Suprapubic skin (tissue), 3 donors: ENCODE data around the gene C2CD4B.

Source experiments
- CTCF ChIP-seq, 2 donors: fragments of 200-600 bp in 1 of 2; fragments of 450-650 bp in 1 of 2; sonication (generic) in 1 of 2; IDR thresholded peaks; one replicate each; pipeline ENCODE4 v1.5.1; 2016 to 2019; ENCODE audit warnings: antibody characterized with exemption in 2 of 2, mild to moderate bottlenecking in 1 of 2, moderate library complexity in 1 of 2
- POLR2A ChIP-seq, 2 donors: fragments of 450-650 bp; IDR thresholded peaks; one replicate each; pipeline ENCODE4 v1.6.1; 2017; ENCODE audit warnings: antibody characterized with exemption in 2 of 2, mild to moderate bottlenecking in 2 of 2, moderate library complexity in 2 of 2

- no peak for TF ChIP-seq CTCF (IDR thresholded peaks at IDR 0.05)
- TF ChIP-seq POLR2A (IDR thresholded peaks at IDR 0.05), result no peak
Observed at GRCh38 chr15:62138124-62138523, 27.0 kb downstream of the C2CD4B start.
